HepG2 (cell line): Measurements from ENCODE around the gene C11orf91. TPM values are rescaled to one million over a fixed set of nuclear protein-coding genes. Genes with fewer than 3 reads are reported as not detected.

Source experiments
- CENPT ChIP-seq: sonication (generic); formaldehyde crosslinking; IDR thresholded peaks from 2 replicates; pipeline ENCODE4 v1.8.0; 2022; ENCODE audit warnings: low read depth, mild to moderate bottlenecking, moderate library complexity, missing genetic modification reagents
- CHD4 ChIP-seq: fragments of 200-600 bp; sonication (generic); IDR thresholded peaks from 2 replicates; pipeline ENCODE4 v1.7.0; 2017; ENCODE audit warnings: mild to moderate bottlenecking, low read length, borderline replicate concordance
- FLYWCH1 ChIP-seq: sonication (generic); formaldehyde crosslinking; IDR thresholded peaks from 2 replicates; pipeline ENCODE4 v1.8.1; 2023; ENCODE audit warnings: mild to moderate bottlenecking, missing genetic modification reagents
- HMG20A ChIP-seq: IDR thresholded peaks from 2 replicates; pipeline ENCODE4 v1.6.1; 2016; ENCODE audit warnings: borderline replicate concordance
- MAFK ChIP-seq, 2 experiments: IDR thresholded peaks in 1 of 2; conservative IDR thresholded peaks in 1 of 2; 2 replicates each; pipeline ENCODE4 v1.6.1; 2011; ENCODE audit warnings: improper control_type of control experiment in 2 of 2, low read length in 2 of 2
- MBNL3 ChIP-seq: fragments of 250-450 bp; sonication (Bioruptor Pico); conservative IDR thresholded peaks from 2 replicates; pipeline ENCODE4 v1.8.0; 2022; ENCODE audit warnings: mild to moderate bottlenecking, inconsistent platforms
- MED1 ChIP-seq: sonication (generic); formaldehyde crosslinking; IDR thresholded peaks from 2 replicates; pipeline ENCODE4 v1.4.0; 2020; ENCODE audit warnings: missing genetic modification reagents
- NR2F6 ChIP-seq, 2 experiments: IDR thresholded peaks; 2 replicates each; pipeline ENCODE4 v1.6.1; 2016; ENCODE audit warnings: antibody characterized with exemption in 1 of 2, mild to moderate bottlenecking in 1 of 2
- PHF20 ChIP-seq: sonication (generic); formaldehyde crosslinking; IDR thresholded peaks from 2 replicates; pipeline ENCODE4 v1.5.0; 2020; ENCODE audit warnings: mild to moderate bottlenecking, missing genetic modification reagents
- SNAI1 ChIP-seq: sonication (generic); formaldehyde crosslinking; IDR thresholded peaks from 2 replicates; pipeline ENCODE4 v1.5.0; 2020; ENCODE audit warnings: mild to moderate bottlenecking, missing genetic modification reagents, borderline replicate concordance
- ZFP90 ChIP-seq: sonication (generic); formaldehyde crosslinking; IDR thresholded peaks from 2 replicates; pipeline ENCODE4 v1.8.0; 2022; ENCODE audit warnings: missing genetic modification reagents, mild to moderate bottlenecking, inconsistent platforms, borderline replicate concordance
- polyA plus RNA-seq, 8 experiments: library from polyadenylated mRNA; depleted of rRNA in 3 of 8; stranded (reverse) in 7 of 8; unstranded in 1 of 8; fragments of >200 nt; fragmentation: Illumina TruSeq in 4 of 8; extraction: Trizol in 4 of 8; gene quantifications; 2 replicates each; pipeline versions ENCODE4 v1.2.1 to v1.2.3, GENCODE V29; 2011 to 2016; ENCODE audit warnings: low read depth in 4 of 8, missing spikeins in 1 of 8, mixed read lengths in 1 of 8; ENCODE audit not compliant: insufficient read depth in 1 of 8
- total RNA-seq, 5 experiments: library from RNA; depleted of rRNA; stranded (reverse); fragments of >200 nt; fragmentation: Illumina TruSeq; extraction: Trizol; gene quantifications; 2 replicates each; pipeline ENCODE4 v1.2.3, GENCODE V29; 2016; ENCODE audit warnings: low read depth in 1 of 5
- TF ChIP-seq, protein P1 (sequence below): sonication (generic); formaldehyde crosslinking; IDR thresholded peaks from 2 replicates; pipeline ENCODE4 v1.4.0; 2020; ENCODE audit warnings: mild to moderate bottlenecking, missing genetic modification reagents
- TF ChIP-seq, protein P2 (sequence below): sonication (generic); formaldehyde crosslinking; IDR thresholded peaks from 2 replicates; pipeline ENCODE4 v1.5.1; 2020; ENCODE audit warnings: missing genetic modification reagents, mild to moderate bottlenecking, borderline replicate concordance
- TF ChIP-seq, protein P3 (sequence below): sonication (generic); formaldehyde crosslinking; IDR thresholded peaks from 2 replicates; pipeline ENCODE4 v1.4.0; 2020; ENCODE audit warnings: missing genetic modification reagents
- TF ChIP-seq, protein P4 (sequence below), 2 experiments: sonication (generic) in 1 of 2; formaldehyde crosslinking in 1 of 2; IDR thresholded peaks; 2 replicates each; pipeline versions ENCODE4 v1.4.0 to v1.6.1; 2016 to 2020; ENCODE audit warnings: borderline replicate concordance in 1 of 2, low read depth in 1 of 2, mild to moderate bottlenecking in 1 of 2, missing genetic modification reagents in 1 of 2
- TF ChIP-seq, protein P5 (sequence below): sonication (generic); formaldehyde crosslinking; IDR thresholded peaks from 2 replicates; pipeline ENCODE4 v1.4.0; 2020; ENCODE audit warnings: missing genetic modification reagents, borderline replicate concordance

C11orf91 gene
- total and polyA plus RNA-seq, 2 of the 13 experiments (the other 11 are each of a cell fraction or from before 2014, with no cell fraction given) = 0.35 TPM; not detected in 1

DNA sequence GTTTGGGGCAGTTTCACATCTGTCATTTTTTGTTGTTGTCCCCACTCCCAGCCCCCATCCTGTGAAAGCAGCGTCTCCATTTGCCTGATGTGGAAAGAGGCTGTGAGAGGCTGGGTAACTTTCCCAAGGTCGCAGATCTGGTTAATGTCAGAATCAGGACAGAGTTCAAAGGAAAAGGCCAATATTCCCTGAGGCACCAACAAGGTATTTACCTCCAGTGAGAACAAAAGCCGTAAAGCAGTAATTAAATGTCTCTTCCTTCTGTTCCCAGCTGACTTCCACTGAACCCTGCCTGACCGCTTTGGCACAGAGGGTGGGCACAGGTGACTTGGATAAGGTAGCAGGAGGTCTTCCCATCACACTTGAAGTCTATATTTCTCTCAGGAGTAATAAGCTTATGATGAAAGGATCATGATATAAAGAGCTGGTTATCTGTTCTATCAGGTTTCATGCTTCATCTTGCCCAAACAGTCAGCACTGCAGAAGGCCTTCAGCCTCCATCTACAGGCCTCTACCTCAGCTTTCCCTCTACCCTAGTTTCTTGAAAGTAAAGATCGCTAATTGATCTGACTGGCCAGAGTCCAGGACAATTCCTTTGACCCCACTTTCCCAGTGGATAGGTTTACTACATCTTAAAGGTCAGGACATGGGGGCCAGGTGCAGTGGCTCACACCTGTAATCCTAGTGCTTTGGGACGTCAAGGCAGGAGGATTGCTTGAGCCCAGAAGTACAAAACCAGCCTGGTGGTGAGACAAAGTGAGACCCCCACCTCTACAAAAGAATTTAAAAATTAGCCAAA lies 9.4 kb downstream of the C11orf91 start (continued):
- TF ChIP-seq HMG20A (CRISPR knock-in tag) = peak; percentile 63; the same call in 1 of the 2 replicates
- no peak for TF ChIP-seq SNAI1 (CRISPR knock-in tag)
- no peak for TF ChIP-seq MBNL3
- TF ChIP-seq ZFP90 (CRISPR knock-in tag) = no peak
- TF ChIP-seq, protein P1, sequence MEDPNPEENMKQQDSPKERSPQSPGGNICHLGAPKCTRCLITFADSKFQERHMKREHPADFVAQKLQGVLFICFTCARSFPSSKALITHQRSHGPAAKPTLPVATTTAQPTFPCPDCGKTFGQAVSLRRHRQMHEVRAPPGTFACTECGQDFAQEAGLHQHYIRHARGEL (CRISPR knock-in tag) = no peak
- TF ChIP-seq, protein P2, sequence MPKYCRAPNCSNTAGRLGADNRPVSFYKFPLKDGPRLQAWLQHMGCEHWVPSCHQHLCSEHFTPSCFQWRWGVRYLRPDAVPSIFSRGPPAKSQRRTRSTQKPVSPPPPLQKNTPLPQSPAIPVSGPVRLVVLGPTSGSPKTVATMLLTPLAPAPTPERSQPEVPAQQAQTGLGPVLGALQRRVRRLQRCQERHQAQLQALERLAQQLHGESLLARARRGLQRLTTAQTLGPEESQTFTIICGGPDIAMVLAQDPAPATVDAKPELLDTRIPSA (CRISPR knock-in tag) = no peak
- TF ChIP-seq, protein P3, sequence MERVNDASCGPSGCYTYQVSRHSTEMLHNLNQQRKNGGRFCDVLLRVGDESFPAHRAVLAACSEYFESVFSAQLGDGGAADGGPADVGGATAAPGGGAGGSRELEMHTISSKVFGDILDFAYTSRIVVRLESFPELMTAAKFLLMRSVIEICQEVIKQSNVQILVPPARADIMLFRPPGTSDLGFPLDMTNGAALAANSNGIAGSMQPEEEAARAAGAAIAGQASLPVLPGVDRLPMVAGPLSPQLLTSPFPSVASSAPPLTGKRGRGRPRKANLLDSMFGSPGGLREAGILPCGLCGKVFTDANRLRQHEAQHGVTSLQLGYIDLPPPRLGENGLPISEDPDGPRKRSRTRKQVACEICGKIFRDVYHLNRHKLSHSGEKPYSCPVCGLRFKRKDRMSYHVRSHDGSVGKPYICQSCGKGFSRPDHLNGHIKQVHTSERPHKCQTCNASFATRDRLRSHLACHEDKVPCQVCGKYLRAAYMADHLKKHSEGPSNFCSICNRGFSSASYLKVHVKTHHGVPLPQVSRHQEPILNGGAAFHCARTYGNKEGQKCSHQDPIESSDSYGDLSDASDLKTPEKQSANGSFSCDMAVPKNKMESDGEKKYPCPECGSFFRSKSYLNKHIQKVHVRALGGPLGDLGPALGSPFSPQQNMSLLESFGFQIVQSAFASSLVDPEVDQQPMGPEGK (CRISPR knock-in tag) = peak; percentile 59; the same call in 1 of the 2 replicates
- TF ChIP-seq CENPT (CRISPR knock-in tag) = no peak
- TF ChIP-seq NR2F6 (IDR thresholded peaks at IDR 0.05) = peak; percentile 24
- TF ChIP-seq NR2F6 (CRISPR knock-in tag; IDR thresholded peaks at IDR 0.05) = peak; percentile 53; the same call in 1 of the 2 replicates
- no peak for TF ChIP-seq CHD4
- TF ChIP-seq, protein P4, sequence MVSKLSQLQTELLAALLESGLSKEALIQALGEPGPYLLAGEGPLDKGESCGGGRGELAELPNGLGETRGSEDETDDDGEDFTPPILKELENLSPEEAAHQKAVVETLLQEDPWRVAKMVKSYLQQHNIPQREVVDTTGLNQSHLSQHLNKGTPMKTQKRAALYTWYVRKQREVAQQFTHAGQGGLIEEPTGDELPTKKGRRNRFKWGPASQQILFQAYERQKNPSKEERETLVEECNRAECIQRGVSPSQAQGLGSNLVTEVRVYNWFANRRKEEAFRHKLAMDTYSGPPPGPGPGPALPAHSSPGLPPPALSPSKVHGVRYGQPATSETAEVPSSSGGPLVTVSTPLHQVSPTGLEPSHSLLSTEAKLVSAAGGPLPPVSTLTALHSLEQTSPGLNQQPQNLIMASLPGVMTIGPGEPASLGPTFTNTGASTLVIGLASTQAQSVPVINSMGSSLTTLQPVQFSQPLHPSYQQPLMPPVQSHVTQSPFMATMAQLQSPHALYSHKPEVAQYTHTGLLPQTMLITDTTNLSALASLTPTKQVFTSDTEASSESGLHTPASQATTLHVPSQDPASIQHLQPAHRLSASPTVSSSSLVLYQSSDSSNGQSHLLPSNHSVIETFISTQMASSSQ (IDR thresholded peaks at IDR 0.05; ENCODE audit: low read depth) = no peak
- TF ChIP-seq, protein P4 (CRISPR knock-in tag; IDR thresholded peaks at IDR 0.05; ENCODE audit: borderline replicate concordance) = no peak
- TF ChIP-seq PHF20 = no peak
- peak; percentile 48; the same call in 1 of the 2 replicates for TF ChIP-seq MED1 (CRISPR knock-in tag)
- no peak for TF ChIP-seq FLYWCH1 (CRISPR knock-in tag)
- no peak for TF ChIP-seq MAFK (conservative IDR thresholded peaks at IDR 0.05 in 1 of 2, IDR thresholded peaks at IDR 0.05 in 1 of 2; ENCODE audit: low read length in 2 of 2)
- TF ChIP-seq, protein P5, sequence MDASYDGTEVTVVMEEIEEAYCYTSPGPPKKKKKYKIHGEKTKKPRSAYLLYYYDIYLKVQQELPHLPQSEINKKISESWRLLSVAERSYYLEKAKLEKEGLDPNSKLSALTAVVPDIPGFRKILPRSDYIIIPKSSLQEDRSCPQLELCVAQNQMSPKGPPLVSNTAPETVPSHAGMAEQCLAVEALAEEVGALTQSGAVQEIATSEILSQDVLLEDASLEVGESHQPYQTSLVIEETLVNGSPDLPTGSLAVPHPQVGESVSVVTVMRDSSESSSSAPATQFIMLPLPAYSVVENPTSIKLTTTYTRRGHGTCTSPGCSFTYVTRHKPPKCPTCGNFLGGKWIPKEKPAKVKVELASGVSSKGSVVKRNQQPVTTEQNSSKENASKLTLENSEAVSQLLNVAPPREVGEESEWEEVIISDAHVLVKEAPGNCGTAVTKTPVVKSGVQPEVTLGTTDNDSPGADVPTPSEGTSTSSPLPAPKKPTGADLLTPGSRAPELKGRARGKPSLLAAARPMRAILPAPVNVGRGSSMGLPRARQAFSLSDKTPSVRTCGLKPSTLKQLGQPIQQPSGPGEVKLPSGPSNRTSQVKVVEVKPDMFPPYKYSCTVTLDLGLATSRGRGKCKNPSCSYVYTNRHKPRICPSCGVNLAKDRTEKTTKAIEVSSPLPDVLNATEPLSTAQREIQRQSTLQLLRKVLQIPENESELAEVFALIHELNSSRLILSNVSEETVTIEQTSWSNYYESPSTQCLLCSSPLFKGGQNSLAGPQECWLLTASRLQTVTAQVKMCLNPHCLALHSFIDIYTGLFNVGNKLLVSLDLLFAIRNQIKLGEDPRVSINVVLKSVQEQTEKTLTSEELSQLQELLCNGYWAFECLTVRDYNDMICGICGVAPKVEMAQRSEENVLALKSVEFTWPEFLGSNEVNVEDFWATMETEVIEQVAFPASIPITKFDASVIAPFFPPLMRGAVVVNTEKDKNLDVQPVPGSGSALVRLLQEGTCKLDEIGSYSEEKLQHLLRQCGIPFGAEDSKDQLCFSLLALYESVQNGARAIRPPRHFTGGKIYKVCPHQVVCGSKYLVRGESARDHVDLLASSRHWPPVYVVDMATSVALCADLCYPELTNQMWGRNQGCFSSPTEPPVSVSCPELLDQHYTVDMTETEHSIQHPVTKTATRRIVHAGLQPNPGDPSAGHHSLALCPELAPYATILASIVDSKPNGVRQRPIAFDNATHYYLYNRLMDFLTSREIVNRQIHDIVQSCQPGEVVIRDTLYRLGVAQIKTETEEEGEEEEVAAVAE (CRISPR knock-in tag) = no peak; the same call in 1 of the 2 replicates
